Ramos (cell line): Measurements from ENCODE around the gene ARL9.

ENCODE experiments used
- in situ Hi-C: fragments of 300-500 bp; cut with MboI; formaldehyde crosslinking; loops from one replicate; pipeline ENCODE4 v1.14.3; 2022; ENCODE audit warnings: low sequenced_read_pairs; ENCODE audit not compliant: unreplicated experiment

The ARL9 gene

DNA sequence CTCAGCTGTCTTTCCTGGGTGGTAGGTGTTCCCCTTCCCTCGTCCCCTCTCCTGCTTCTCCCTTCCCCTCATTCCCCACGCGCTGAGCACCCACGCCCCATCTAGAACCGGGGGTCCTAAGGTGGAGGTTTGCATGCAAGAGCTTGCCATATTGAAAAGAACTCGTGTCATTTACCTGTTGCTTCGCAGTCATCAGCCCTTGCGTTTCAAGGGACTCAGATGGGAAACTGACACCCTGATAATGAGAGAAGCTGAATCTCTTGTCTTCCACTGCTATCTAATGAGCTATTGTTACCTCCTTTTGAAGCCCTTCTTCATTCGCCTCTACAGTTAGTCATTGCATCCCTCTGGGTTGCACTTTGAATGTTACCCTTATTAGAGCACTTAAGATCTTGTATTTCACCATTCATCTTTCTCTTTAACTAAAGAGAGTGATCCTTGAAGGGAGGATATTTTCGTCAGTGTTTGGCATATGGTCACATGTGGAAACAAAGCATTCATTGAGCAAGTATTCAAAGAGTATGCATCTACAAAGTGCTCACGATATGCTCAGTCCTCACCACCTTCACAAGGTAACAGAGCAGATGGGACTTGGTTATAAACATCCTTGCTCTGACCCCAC, 25.7 kb downstream of the ARL9 start:
- in situ Hi-C loops = no loop called here

DNA sequence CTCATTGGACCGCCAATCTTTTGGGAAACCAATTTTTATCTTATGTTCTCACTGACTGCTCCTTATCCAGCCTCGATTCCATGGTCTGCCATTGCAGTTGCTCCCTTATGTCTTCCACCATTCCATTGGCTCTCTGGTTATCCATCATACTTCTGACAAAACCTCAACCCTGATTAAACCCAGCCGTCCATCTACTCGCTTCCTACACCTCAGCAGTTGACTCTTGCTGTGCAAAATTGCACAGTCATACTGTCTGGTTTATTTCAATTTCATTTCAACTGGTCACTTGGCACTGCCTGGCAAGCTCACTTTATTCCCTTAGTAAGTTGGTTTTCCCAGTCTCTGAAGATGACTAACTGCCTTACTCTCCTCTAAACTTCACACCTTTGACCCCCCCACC, 26.2 kb downstream of the ARL9 start:
- in situ Hi-C loops = no loop called here

DNA sequence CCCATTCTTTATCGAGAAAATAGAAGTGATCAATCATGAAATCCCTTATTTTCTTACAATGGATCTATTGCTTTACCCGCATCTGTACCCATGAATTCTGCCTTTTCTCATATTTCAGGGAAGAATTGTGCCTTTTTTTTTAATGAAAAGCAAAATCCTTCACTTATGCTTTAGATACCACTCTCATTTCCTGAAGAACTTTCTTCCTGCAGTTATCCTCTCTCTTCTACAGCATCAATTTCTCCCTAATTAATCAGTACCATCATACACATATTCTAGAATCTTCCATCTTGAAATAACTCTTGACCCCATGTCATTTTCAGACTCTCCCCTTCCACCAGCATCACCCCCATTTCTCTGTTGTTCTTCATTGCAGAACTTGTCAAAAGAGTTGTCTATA, 26.6 kb downstream of the ARL9 start:
- in situ Hi-C loops = no loop called here

GRCh38 chr4:56535915-56536314, 30.3 kb downstream of the ARL9 start:
- in situ Hi-C loops = no loop called here

DNA sequence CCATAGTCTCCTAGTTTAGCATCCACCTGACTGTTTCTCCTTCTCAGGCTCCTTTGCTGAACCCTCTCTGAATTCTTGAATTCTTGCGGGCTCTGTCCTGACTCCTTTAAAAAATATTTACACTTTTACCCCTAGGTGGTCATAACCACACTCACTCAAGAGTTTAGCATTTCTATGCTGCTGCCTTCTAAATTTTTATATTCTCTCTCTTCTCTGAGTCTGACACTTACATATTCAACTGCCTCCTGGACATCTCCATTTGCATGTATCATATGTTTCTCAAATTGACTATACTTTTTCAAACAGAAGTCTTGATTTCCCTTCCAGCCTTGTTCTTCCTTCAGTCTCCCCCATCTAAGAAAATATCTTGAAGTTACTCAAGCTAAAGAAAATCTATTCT, 31.6 kb downstream of the ARL9 start:
- in situ Hi-C loops = no loop called here

GRCh38 chr4:56540826-56541225, 35.2 kb downstream of the ARL9 start:
- in situ Hi-C loops = no loop called here

GRCh38 chr4:56544573-56545131, 39.1 kb downstream of the ARL9 start:
- in situ Hi-C loops = no loop called here

DNA sequence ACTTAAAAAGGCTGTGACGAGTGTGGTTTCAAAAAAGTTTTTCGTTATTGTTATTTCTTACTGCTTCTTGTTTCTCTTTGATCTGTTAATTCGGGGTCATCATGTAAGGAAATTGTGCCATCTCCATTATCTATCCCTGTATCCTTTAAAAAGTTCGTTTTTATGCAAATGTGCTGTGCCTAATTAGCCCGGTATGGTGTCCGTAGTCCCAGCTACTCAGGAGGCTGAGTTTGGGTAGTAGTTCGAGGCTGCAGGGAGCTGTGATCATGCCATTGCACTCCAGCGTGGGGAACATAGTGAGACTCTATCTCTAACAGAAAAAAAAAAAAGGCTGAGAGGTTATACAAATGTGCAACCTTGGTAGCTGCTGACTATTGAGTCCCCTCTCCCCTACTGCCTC, 45.1 kb downstream of the ARL9 start:
- in situ Hi-C loops = no loop called here

DNA sequence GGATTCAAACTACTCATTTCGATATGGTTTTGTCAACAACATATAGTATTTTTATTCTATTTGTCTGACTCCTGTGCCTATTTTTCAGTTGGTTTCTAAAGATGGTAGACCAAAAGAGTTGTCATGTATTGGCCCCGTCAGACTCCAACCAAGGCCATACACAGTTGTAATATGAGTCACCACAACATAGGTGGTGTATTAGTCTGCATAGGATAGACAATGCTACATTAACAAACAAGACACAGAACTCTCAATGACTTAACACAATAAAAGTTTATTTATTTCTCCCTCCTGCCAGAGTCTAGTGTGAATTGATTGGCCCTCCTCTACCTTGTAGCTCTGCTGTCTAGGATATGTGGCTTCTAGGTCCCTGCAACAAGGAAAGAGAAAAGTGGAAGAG, 45.9 kb downstream of the ARL9 start:
- in situ Hi-C loops = no loop called here

- in situ Hi-C loops = no loop called here
Measured at GRCh38 chr4:56552273-56552672, 46.7 kb downstream of the ARL9 start.

- in situ Hi-C loops = no loop called here
Measured at GRCh38 chr4:56570041-56570440, 64.5 kb downstream of the ARL9 start.
